CD4-positive, alpha-beta T cell treated with Interleukin-1 beta for 1 hour (primary cell): Measurements from ENCODE around the gene IQSEC2.

Experiments
- DNase-seq, 2 donors: peaks; one replicate each; pipeline ENCODE4 v3.0.0-alpha.2; 2020 to 2022

IQSEC2 gene

GRCh38 chrX:53241558-53241957 is 39.8 kb downstream of the IQSEC2 start:
- no peak for DNase-seq

DNA sequence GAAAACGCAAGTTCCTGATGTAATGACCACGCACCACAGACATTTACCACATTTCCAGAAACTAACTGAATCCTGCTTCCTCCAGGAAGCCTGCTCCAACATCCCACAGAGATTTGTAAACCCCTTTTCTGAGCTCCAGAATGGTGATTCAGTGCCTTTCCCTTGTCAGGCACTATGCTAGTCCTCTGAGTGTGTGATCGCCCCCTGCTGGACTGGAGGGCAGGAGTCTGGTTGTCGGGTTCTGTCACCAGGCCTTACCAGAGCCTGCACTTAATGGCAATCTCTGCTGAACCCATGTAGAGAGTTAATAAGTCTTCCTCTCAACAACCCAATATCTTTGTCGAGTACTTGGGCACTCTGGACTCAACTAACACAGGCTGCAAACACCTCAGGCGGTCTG is 41.9 kb downstream of the IQSEC2 start:
- no peak for DNase-seq

DNA sequence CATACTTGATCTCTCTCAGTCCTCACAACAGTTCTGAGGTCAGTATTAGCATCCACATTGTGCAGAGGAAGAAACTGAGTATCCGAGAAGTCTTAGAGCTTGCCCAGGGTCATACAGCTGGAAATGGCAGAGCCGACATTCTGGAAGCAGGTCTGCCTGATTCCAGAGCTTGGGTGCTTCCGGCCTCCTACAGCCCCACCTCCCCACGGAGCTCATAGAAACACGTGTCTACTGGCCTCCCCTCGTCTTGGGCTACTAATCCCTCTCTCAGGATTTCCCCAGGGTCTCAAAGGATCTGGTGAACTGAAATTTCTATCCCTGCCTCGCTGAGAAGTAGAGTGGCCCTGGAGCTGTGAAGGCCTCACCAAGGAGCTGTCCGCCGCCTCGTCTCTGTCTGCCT is 44.3 kb downstream of the IQSEC2 start:
- DNase-seq: no peak

- DNase-seq: no peak
Measured at GRCh38 chrX:53236025-53236679, 45.2 kb downstream of the IQSEC2 start.

GRCh38 chrX:53235566-53235965 is 45.8 kb downstream of the IQSEC2 start:
- no peak for DNase-seq

DNA sequence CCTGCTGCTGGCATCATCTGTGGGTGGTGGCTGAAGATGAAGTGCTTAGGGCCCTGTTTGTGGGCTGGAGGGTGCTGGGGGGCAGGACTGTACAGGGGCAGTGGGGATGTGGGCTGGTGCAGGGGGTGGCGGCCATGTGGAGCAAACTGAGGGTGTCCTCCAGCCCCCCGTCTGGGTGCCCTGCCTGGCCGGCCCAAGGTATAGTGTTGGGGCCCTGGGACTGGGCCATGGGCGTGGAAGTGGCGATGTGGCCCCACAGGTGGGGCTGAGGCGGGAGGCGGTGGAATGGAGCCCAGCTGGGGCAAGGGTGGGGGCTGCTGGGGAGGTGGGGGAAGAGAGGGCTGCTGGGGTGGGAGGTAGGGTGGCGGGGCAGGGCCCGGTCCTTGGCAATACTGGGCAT is 46.9 kb downstream of the IQSEC2 start:
- DNase-seq: no peak

DNA sequence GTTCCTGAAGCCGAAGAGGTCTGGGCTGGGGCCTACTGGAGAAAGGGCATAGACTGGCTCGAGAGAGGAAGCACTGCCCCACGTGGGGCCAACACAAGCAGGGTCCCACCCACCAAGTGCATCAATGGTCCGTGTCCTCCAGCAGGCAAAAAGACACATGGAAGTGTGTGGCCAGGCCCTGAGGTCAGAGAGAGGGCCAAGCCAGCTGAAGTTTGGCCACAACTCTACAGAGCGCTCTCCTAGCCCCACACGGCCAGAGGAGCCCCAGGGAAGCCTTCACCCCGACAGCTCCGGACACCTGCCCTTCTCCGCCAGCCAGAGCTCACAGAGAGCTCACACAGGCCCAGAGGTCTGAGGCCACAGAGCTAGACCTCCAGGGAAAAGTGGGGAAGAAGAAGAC is 47.8 kb downstream of the IQSEC2 start:
- no peak for DNase-seq

DNA sequence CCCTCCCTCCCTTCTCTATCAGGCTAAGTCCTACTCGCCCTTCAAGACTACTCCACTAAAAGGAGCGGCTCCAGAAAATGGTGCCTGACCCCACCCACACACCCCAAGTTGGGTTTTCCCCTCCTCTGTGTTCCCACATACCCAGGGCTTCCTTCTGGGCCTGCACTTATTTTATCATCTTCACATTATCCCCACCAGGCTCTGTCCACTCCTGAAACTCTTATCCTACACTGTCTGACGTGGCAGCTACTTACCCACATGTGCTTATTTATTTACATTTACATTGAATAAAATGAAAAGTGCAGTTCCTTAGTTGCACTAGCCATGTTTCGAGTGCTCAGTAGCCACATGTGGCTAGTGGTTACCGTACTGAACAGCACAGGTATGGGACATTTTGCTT is 51.3 kb downstream of the IQSEC2 start:
- DNase-seq: no peak

- no peak for DNase-seq
Measured at GRCh38 chrX:53227224-53227765, 54.1 kb downstream of the IQSEC2 start.

- DNase-seq: peak; percentile 88 to 94
Measured at GRCh38 chrX:53224860-53225797, 56.3 kb downstream of the IQSEC2 start, which contains the start of gene KDM5C. TSS of gene KDM5C (minus strand) at chrX:53225207. CDS start at chrX:53224889, 318 bp downstream.

DNA sequence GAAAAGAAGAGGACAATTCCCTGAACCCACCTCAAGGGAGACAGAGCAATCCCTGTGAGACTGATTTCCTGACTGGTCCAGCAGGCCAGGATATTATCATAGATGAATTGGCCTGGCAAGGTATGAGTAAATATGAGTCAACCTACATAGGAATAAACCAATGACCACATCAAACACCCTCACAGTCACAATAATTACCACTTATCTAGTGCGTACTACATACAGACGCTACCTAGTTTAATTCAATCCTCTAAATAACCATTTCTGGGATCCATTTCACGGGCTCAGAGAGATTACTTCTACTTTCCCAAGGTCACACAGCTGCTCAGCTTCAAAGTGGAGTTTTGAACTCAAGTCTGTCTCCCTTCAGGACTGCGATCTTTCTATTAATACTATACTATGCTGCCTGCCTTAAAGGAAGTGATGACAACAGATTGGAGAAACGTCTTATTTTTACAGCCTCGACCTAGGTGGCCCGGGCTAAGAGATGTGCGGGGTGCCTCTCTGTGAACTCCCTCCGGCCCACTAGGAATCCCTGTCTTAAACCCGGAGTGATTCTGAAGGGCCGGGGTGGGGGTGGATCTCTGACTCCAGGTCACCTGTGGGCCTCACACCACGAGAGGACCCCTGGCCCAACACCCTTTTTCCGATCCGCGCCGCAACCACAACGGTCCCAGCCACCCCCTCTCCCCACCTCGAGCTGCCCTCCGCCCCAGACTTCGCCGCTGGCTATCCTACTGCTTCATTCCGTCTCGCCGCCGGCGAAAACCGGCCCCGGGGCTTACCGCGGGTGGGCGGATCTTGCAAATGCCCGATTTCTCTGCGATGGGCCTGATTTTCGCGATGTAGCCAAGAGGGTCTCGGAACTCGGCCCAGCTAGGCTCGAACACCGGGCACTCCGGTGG is 57.2 kb downstream of the IQSEC2 start:
- peak; percentile 9 to 25 for DNase-seq

GRCh38 chrX:53223068-53223693 is 58.2 kb downstream of the IQSEC2 start:
- no peak for DNase-seq
